GM10847 (cell line): ENCODE measurements around the gene NCK2.

ENCODE experiments used
- POLR2A ChIP-seq: IDR thresholded peaks from 2 replicates; pipeline ENCODE4 v1.6.1; 2011; ENCODE audit not compliant: insufficient read length; ENCODE audit errors: extremely low read depth

NCK2 gene

GRCh38 chr2:105848367-105848766 lies 103.7 kb downstream of the NCK2 start:
- TF ChIP-seq POLR2A: no peak

GRCh38 chr2:105849431-105850179 lies 104.9 kb downstream of the NCK2 start:
- no peak for TF ChIP-seq POLR2A

- TF ChIP-seq POLR2A: no peak
These were observed 107.4 kb downstream of the NCK2 start for GRCh38 chr2:105852066-105852465.

GRCh38 chr2:105853354-105854088 lies 108.8 kb downstream of the NCK2 start:
- no peak for TF ChIP-seq POLR2A

- TF ChIP-seq POLR2A: no peak
These were observed 110.3 kb downstream of the NCK2 start for GRCh38 chr2:105854972-105855371.

- TF ChIP-seq POLR2A: no peak
These were observed 111.9 kb downstream of the NCK2 start for GRCh38 chr2:105856581-105856980.

GRCh38 chr2:105857076-105857740 lies 112.5 kb downstream of the NCK2 start:
- no peak for TF ChIP-seq POLR2A

- no peak for TF ChIP-seq POLR2A
These were observed 114.4 kb downstream of the NCK2 start for GRCh38 chr2:105858868-105859693.

- no peak for TF ChIP-seq POLR2A
These were observed 114.9 kb downstream of the NCK2 start for GRCh38 chr2:105859694-105859951.

- no peak for TF ChIP-seq POLR2A
These were observed 115.9 kb downstream of the NCK2 start for GRCh38 chr2:105860567-105860966.

- TF ChIP-seq POLR2A: no peak
These were observed 116.5 kb downstream of the NCK2 start for GRCh38 chr2:105861200-105861599.

- no peak for TF ChIP-seq POLR2A
These were observed 118.1 kb downstream of the NCK2 start for GRCh38 chr2:105862843-105863242.

GRCh38 chr2:105864262-105864661 lies 119.5 kb downstream of the NCK2 start:
- no peak for TF ChIP-seq POLR2A

GRCh38 chr2:105865222-105865913 lies 120.7 kb downstream of the NCK2 start:
- no peak for TF ChIP-seq POLR2A
